ENCODE results near the gene TANC1.
"Not testable (repeated sequence)": the region's sequence is repeated elsewhere in the genome, so short reads cannot be mapped to it uniquely, and the experiment has no call there.

Gene TANC1

GRCh38 chr2:159029936-159030335 lies 61.5 kb downstream of the TANC1 start:
- DNase-seq (ENCODE audit: low read depth in 3 of 3), result no peak

GRCh38 chr2:159030674-159031380 lies 62.4 kb downstream of the TANC1 start:
- no peak for DNase-seq (ENCODE audit: low read depth in 3 of 3)

GRCh38 chr2:159032146-159032545 lies 63.7 kb downstream of the TANC1 start:
- no peak for DNase-seq (ENCODE audit: low read depth in 3 of 3)

GRCh38 chr2:159032580-159032979 lies 64.1 kb downstream of the TANC1 start:
- DNase-seq (ENCODE audit: low read depth in 3 of 3), result no peak

GRCh38 chr2:159034713-159035112 lies 66.3 kb downstream of the TANC1 start:
- no peak for DNase-seq (ENCODE audit: low read depth in 3 of 3)

- DNase-seq (ENCODE audit: low read depth in 3 of 3), result no peak
Measured at GRCh38 chr2:159035790-159036411, 67.5 kb downstream of the TANC1 start.

- DNase-seq (ENCODE audit: low read depth in 3 of 3), result not testable (repeated sequence)
Measured at GRCh38 chr2:159036461-159036860, 68.0 kb downstream of the TANC1 start.

- not testable (repeated sequence) for DNase-seq (ENCODE audit: low read depth in 3 of 3)
Measured at GRCh38 chr2:159041328-159041727, 72.9 kb downstream of the TANC1 start.

GRCh38 chr2:159042115-159042850 lies 73.8 kb downstream of the TANC1 start:
- no peak for DNase-seq (ENCODE audit: low read depth in 3 of 3)

- DNase-seq (ENCODE audit: low read depth in 3 of 3), result no peak
Measured at GRCh38 chr2:159043710-159044109, 75.3 kb downstream of the TANC1 start.

- no peak for DNase-seq (ENCODE audit: low read depth in 3 of 3)
Measured at GRCh38 chr2:159044804-159045286, 76.4 kb downstream of the TANC1 start.

- no peak for DNase-seq (ENCODE audit: low read depth in 3 of 3)
Measured at GRCh38 chr2:159045545-159046454, 77.4 kb downstream of the TANC1 start.

- DNase-seq (ENCODE audit: low read depth in 3 of 3), result no peak
Measured at GRCh38 chr2:159046966-159047365, 78.5 kb downstream of the TANC1 start.

GRCh38 chr2:159050426-159050825 lies 82.0 kb downstream of the TANC1 start:
- no peak for DNase-seq (ENCODE audit: low read depth in 3 of 3)

GRCh38 chr2:159051133-159051532 lies 82.7 kb downstream of the TANC1 start:
- DNase-seq (ENCODE audit: low read depth in 3 of 3), result no peak

- no peak for DNase-seq (ENCODE audit: low read depth in 3 of 3)
Measured at GRCh38 chr2:159051661-159052060, 83.2 kb downstream of the TANC1 start.

GRCh38 chr2:159052157-159052601 lies 83.7 kb downstream of the TANC1 start:
- no peak for DNase-seq (ENCODE audit: low read depth in 3 of 3)

GRCh38 chr2:159053161-159054031 lies 85.0 kb downstream of the TANC1 start:
- DNase-seq (ENCODE audit: low read depth in 3 of 3), result no peak

GRCh38 chr2:159054032-159054334 lies 85.5 kb downstream of the TANC1 start:
- no peak for DNase-seq (ENCODE audit: low read depth in 3 of 3)

GRCh38 chr2:159054985-159055384 lies 86.5 kb downstream of the TANC1 start:
- no peak for DNase-seq (ENCODE audit: low read depth in 3 of 3)

GRCh38 chr2:159060518-159060917 lies 92.1 kb downstream of the TANC1 start:
- DNase-seq (ENCODE audit: low read depth in 3 of 3), result no peak

Measured in stimulated activated CD4-positive, alpha-beta T cell treated with anti-CD3 and anti-CD28 coated beads, TNF-alpha, amount 100 ng/mL, for 4 hours (primary cell).